Activated CD8-positive, alpha-beta memory T cell treated with anti-CD3 and anti-CD28 coated beads for 1 hour (primary cell): ENCODE data around the gene MCOLN2.
"Not testable (repeated sequence)": the region's sequence is repeated elsewhere in the genome, so short reads cannot be mapped to it uniquely, and the experiment has no call there.

Experiments
- DNase-seq, 2 donors: peaks; one replicate each; pipeline ENCODE4 v3.0.0-alpha.2; 2020; ENCODE audit warnings: low read depth in 1 of 2; ENCODE audit errors: extremely low read depth in 1 of 2

MCOLN2 gene

GRCh38 chr1:84944767-84945486 lies 52.0 kb downstream of the MCOLN2 start:
- DNase-seq, result peak; percentile 35 to 37

GRCh38 chr1:84941843-84942242 lies 55.1 kb downstream of the MCOLN2 start:
- DNase-seq, result no peak

DNA sequence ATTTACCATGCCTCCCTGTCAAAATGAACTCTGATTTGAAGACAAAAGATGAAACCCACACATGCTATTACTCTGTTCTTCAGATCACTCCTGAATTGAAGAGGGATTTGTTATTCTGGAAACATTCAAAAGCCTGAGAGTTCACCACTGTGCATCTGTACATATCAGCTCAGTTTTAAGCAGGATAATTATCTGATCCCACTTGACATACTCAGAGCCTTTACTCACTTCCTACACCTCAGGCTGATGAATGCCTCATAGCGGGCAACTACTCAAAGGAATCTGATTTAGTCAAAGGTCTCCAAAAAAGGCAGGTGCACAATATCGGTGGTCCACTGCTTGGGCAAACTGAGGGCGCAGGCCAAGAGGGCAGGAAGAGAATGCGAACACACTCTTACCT lies 56.4 kb downstream of the MCOLN2 start:
- no peak for DNase-seq

GRCh38 chr1:84939761-84940160 lies 57.2 kb downstream of the MCOLN2 start:
- no peak for DNase-seq

DNA sequence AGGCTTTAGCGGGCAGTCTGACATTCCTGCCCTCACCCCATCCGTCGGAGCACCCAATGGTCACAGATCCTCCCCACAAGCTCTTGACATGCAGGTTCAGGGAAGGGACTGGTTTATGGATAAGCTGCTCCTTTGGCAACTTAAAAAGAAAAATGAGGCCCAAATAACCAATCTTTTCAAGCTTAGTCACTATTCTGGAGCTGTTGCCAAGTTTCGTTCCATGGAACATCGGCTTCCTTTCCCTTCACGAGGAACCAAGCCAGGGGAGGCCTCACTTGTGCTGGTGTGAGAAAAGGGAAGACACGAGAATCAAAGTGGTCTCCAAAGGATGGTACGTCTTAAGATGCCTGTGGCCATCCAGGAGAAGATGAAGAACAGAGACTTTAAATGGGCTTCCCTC lies 57.8 kb downstream of the MCOLN2 start:
- DNase-seq, result no peak

DNA sequence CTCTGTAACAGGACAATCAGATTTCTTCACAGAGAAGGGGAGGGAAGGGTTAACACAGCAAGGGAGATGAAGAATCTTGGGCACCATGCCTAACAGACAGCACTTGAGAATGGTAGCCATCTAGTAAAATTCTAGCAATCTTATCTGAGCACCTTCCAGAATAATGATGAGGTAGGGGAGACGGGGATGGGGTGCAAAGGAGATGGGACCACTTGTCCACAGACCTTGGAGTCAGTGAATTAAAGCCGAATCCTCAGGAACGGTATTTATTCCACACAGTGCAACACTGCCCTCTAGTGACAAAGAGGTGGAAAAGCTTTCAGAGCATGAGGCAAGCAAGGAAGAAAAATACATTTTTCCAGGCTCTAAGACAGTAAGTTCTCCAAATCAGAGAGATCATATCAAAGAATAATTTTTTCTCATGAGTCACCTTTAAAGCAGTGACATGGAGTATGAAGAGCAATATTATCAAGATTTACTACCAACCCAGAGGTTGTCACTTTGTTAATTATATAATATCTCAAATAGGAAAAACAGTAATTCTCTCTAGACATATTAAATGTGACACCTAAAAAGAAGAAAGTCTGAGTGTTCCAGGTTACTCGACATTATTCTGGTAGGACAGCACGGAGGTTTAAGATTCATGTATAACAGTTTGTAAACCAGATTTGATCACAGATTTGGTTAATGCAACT lies 60.6 kb downstream of the MCOLN2 start:
- DNase-seq, result no peak

- no peak for DNase-seq
Measured at GRCh38 chr1:84933011-84933611, 63.8 kb downstream of the MCOLN2 start.

DNA sequence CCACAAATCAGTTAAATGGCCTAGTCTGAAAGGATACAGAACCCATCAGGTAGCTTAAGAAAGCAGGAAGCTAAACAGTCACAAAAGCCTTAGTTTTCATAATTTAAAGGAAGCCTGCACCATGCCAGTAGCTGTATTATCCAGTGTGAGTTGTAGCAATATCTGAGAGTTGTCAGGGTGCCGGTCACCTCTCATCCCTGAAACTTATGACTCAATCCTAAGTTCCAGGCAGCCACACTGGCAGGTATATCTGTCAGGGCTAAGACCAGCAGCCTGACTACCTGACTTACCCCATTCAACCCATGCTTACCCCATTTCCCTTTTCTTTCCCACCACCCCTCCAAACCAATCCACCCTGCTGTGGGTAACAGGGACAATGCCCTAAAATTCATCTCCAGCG lies 66.1 kb downstream of the MCOLN2 start:
- DNase-seq, result no peak

DNA sequence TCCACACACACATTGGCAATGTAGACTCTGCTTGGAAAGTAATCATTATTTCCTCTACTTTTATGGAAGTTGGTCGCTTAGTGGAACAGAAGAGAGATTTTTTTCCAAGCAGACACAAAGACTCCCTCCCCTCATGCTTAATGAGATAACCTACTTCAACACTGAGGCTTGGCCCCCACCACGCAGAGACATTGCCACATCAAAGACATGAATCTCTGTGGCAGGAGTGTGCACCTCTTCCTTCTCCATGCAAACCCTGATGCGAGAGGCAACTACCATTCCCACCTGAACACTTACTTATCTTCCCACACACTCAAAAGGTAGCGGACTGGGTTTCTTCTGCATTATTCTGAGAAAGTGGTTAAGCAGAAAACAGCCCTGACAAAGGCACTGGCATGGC lies 66.6 kb downstream of the MCOLN2 start:
- DNase-seq, result no peak

DNA sequence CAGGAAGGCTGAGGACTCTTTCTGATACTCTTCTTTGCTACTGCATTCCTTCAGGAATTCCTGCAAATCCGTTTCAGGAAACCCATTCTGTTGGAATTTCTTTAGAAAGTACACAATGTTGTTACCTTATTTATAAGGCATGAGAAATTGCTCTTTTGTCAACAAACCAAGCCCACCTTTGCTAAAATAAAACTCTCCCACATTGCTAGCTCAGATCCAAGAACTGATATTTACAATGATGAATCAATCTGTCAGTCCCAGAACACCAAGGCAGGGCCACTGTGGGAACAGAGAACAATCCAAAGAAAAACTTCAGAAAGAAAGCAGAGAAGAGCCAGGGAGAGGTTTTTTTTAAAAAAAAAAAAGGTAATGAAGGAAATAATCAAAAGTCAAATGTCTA lies 67.3 kb downstream of the MCOLN2 start:
- DNase-seq, result no peak

DNA sequence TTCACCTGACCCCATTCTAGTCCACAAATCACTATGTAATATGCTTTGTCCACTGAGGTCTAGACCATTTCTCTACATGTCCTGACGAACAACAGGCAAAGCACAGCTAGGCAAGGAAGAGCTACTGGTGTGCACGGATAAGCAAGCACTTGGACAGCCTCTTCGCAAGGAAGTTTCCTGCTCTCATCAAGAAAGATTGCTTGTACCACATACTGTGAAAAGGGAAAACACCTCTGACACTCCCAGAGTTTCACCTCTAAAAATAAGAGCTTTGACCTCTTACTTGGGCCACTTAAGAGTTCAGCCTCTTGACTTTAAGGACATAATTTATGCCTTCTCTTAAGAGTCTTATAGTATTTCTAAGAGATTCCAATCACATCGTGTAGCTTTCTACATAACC lies 67.9 kb downstream of the MCOLN2 start:
- no peak for DNase-seq

- no peak for DNase-seq
Measured at GRCh38 chr1:84923317-84923716, 73.6 kb downstream of the MCOLN2 start.

DNA sequence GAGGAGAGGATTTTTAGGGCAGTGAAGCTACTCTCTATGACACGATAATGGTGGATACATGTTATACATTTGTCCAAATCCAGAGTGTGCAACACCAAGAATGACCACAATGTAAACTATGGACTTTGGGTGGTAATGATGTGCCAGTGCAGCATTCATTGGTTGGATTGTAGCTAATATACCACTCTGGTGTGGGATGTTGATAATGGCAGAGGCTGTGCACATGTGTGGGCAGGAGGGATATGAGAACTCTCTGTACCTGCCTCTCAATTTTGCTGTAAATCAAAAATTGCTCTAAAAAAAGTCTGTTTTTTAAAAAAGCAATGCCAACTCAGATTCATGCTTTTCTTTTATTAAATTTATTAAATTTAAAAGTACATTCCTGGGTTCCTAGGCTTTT lies 76.8 kb downstream of the MCOLN2 start:
- no peak for DNase-seq

- DNase-seq, result no peak
Measured at GRCh38 chr1:84919461-84919970, 77.4 kb downstream of the MCOLN2 start.

DNA sequence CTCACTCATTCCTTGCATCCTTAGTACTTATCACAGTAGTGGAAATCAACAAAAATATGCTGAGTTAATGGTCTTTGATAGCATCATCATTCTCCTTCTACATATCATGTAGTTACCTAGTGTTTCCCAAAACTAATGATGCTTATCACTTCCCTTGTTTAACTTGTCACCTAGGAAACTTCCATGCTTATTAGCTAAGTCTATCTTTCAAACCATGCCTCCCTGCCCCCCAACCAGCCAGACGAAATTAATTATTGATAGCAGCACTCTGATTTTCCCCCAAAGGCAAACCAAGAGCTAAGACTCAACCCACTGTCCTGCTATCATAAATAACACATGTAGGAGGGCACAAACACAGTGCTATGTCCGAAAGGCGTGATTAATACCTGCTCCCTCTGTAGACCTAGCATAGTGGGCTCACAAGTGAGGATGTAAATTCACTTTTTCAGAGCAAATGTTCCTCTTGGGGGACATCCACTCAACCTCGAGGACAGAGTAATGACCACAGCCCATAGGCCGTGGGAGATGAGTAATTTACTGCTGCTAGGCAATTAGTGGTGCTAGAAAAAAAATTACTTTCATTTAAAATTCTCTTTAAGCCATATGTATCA lies 78.1 kb downstream of the MCOLN2 start:
- no peak for DNase-seq

GRCh38 chr1:84916897-84917296 lies 80.0 kb downstream of the MCOLN2 start:
- no peak for DNase-seq

GRCh38 chr1:84913555-84913892 lies 83.4 kb downstream of the MCOLN2 start:
- no peak for DNase-seq

- DNase-seq, result no peak
Measured at GRCh38 chr1:84912726-84913554, 84.0 kb downstream of the MCOLN2 start.

DNA sequence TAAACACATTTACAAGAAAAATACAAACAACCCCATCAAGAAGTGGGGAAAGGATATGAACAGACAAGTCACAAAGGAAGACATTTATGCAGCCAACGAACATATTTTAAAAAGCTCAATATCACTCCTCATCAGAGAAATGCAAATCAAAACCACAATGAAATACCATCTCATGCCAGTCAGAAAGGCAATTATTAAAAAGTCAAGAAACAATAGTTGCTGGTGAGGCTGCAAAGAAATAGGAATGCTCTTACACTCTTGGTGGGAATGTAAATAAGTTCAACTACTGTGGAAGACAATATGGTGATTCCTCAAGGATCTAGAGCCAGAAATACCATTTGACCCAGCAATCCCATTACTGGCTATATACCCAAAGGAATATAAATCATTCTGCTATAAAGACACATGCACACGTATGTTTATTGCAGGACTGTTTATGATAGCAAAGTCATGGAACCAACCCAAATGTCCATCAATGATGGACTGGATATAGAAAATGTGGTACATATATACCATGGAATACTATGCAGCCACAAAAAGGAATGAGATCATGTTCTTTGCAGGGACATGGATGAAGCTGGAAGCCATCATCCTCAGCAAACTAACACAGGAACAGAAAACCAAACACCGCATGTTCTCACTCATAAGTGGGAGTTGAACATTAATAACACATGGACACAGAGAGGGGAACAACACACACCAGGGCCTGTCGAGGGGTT lies 88.0 kb downstream of the MCOLN2 start:
- not testable (repeated sequence) for DNase-seq
